Stimulated activated CD4-positive, alpha-beta T cell treated with anti-CD3 and anti-CD28 coated beads, Interleukin-4, amount 100 ng/mL, for 48 hours (primary cell): ENCODE results near the gene MEGF6.
A peak's percentile ranks its signal among the peaks of the same experiment; 100 is the strongest.

ENCODE experiments used
- DNase-seq, 2 donors: peaks; one replicate each; pipeline ENCODE4 v3.0.0-alpha.2; 2020; ENCODE audit warnings: low read depth in 2 of 2

MEGF6 gene

GRCh38 chr1:3519301-3519885 lies 91.9 kb downstream of the MEGF6 start:
- DNase-seq = no peak

- no peak for DNase-seq
These were observed 92.6 kb downstream of the MEGF6 start for GRCh38 chr1:3518756-3519155.

GRCh38 chr1:3518256-3518655 lies 93.1 kb downstream of the MEGF6 start:
- peak in 1 of 2 donors; percentile 44 for DNase-seq

- DNase-seq = no peak
These were observed 94.2 kb downstream of the MEGF6 start for GRCh38 chr1:3516911-3517675.

- DNase-seq = no peak
These were observed 94.8 kb downstream of the MEGF6 start for GRCh38 chr1:3516481-3516869.

GRCh38 chr1:3515774-3516480 lies 95.4 kb downstream of the MEGF6 start:
- DNase-seq = no peak

- no peak for DNase-seq
These were observed 96.0 kb downstream of the MEGF6 start for GRCh38 chr1:3515272-3515671.

- DNase-seq = no peak
These were observed 96.9 kb downstream of the MEGF6 start for GRCh38 chr1:3514404-3514803.

- DNase-seq = no peak
These were observed 99.5 kb downstream of the MEGF6 start for GRCh38 chr1:3511856-3512255.

- DNase-seq = no peak
These were observed 100.0 kb downstream of the MEGF6 start for GRCh38 chr1:3511306-3511705.

GRCh38 chr1:3510956-3511250 lies 100.4 kb downstream of the MEGF6 start:
- no peak for DNase-seq

- no peak for DNase-seq
These were observed 101.0 kb downstream of the MEGF6 start for GRCh38 chr1:3510136-3510955.

- DNase-seq = no peak
These were observed 101.6 kb downstream of the MEGF6 start for GRCh38 chr1:3509721-3510120.

- no peak for DNase-seq
These were observed 102.4 kb downstream of the MEGF6 start for GRCh38 chr1:3508757-3509415.

GRCh38 chr1:3507636-3508275 lies 103.6 kb downstream of the MEGF6 start:
- DNase-seq = no peak

GRCh38 chr1:3506943-3507342 lies 104.4 kb downstream of the MEGF6 start:
- DNase-seq = no peak

GRCh38 chr1:3506041-3506440 lies 105.3 kb downstream of the MEGF6 start:
- no peak for DNase-seq

GRCh38 chr1:3505161-3505560 lies 106.1 kb downstream of the MEGF6 start:
- DNase-seq = no peak

GRCh38 chr1:3504822-3505153 lies 106.5 kb downstream of the MEGF6 start:
- no peak for DNase-seq

- DNase-seq = no peak
These were observed 107.0 kb downstream of the MEGF6 start for GRCh38 chr1:3504151-3504821.

- DNase-seq = no peak
These were observed 107.8 kb downstream of the MEGF6 start for GRCh38 chr1:3503525-3503886.
